ENCODE measurements around the gene HTR3A.
A peak's percentile ranks its signal among the peaks of the same experiment; 100 is the strongest.

HTR3A gene

DNA sequence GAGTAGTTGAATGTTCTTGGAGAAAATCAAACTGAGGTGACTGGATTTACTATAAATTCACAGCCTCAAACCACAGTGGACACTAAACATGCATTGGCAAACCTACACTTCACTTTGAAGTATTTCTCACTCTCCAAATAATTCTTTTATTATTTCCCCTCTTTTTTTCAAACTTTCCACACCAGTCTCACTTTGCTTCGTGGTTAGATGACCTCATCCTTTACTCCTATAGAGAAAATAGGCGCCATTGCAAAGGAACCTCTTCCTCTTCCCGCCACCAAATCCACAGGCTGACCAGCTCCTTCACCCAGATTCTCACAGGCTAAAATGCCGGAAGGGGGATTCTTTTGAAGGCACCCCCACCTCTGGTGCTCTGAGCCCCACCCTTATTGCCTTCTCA is 33.4 kb downstream of the HTR3A start:
- peak; percentile 9 for DNase-seq
- in situ Hi-C loops (cut with MboI; ENCODE audit: low pct_unique_long_range_greater_than_20kb, low sequenced_read_pairs): no loop called here

DNA sequence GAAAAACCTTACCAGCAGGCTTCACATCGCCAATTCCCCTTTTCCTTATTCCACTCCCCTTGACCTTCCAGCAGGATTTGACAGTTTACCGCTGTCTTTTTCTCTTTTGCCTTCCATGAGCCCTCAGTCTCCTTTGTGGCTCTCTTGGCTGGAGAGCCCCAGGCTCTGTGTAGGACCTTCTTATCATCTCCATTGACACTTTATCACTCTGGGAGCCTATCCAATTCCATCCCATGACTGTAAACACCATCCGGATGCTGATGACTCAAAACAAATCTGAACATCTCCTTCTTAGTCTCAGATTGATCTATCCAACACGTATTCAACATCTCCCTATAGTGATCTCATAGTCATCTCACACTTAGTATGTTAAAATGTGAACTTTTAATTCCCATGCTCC is 36.0 kb downstream of the HTR3A start:
- no peak for DNase-seq
- in situ Hi-C loops (cut with MboI; ENCODE audit: low pct_unique_long_range_greater_than_20kb, low sequenced_read_pairs): no loop called here

DNA sequence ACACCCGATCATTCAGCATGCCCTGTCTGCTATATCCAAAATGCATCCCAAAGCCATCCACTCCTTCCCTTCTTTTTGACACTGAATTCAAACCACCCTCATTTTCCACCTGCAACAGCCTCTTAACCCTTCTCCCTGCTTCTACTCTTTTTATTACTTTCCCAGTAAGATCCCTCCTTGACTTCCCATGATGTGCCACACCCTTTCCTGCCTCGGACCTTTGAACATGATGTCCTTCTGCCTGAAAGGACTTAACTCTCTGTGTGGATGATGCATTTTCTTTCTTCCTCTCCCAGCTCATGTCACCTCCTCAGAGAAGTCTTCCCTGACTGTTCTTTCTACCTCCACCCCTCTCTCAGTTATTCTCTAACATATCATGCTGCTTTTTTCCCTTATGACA is 36.5 kb downstream of the HTR3A start:
- no peak for DNase-seq

DNA sequence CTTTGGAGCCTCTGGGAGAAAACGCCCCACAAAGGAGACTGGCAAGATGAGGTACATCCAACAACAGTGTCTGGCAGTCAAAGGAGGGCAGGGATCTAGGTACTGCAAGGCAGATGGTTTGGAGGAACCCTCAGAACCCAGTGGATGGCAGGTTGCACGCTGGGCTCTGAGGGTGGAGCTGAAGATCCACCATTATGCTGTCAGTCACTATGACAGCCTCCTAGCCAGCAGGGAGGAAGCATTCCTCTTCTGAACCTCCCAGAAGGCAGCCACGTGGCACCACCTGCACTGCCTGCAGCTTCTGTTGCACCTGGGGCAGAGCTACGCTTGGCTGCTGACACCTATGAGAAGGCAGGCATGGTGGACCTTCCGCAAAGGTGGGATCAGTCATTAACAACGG is 40.2 kb downstream of the HTR3A start:
- in situ Hi-C loops (cut with MboI; ENCODE audit: low pct_unique_long_range_greater_than_20kb, low sequenced_read_pairs): no loop called here
- no peak for DNase-seq

More for the DNA sequence above, 36.5 kb downstream of the HTR3A start:
- in situ Hi-C loops (cut with MboI; ENCODE audit: low pct_unique_long_range_greater_than_20kb, low sequenced_read_pairs): no loop called here

DNA sequence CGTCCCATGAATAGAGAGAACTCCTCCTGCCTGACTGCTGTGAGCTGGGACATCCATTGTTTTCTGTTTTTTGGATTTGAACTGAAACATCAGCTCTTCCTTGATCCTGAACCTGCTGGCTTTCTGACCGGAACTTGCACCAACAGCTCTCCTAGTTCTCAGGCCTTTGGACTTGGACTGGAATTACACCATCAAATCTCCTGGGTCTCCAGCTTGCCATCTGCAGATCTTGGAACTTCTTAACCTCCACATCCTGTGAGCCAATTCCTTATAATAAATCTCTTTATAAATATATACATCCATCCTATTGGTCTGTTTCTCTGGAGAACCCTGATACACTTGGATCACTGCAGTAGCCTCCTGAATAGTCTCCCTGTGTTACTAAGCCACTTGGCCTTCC is 42.1 kb downstream of the HTR3A start:
- in situ Hi-C loops (cut with MboI; ENCODE audit: low pct_unique_long_range_greater_than_20kb, low sequenced_read_pairs): no loop called here
- DNase-seq: no peak

DNA sequence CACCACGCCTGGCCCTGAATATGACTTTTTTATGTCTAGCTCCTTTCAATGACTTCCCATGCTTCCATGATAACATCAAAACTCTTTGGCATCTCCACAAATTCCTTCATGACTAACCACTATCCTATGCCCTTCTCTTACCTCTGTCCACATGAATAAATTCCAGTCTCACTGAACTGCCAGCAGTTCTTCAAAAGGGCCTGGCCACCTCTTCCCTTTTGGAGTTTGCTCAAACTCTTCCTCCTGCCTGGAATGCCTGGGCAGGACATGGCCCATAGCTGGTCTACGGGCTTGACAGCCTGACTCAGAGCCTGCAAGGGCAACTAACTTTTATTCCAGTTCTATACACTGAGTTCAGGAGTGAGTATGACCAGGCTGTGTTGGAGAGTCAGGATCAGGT is 42.8 kb downstream of the HTR3A start:
- DNase-seq: no peak
- in situ Hi-C loops (cut with MboI; ENCODE audit: low pct_unique_long_range_greater_than_20kb, low sequenced_read_pairs): no loop called here

DNA sequence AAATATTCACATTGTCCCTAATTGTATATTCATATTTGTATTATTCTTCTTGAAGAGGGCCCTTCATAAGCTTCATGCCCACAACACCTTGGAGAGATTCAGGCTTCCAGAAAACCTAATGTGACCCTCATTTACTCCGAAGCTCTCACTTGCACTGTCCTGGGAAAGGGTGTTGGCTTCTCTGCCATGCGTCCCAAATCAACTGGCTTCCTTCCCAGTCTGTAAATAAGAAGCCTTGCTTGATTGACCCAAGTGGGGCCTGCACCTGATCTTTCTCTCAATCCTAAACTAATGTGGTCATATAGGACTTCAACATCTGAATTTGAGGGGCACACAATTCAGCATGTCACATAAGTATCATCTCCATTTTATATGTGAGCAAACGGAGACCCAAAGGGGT is 44.1 kb downstream of the HTR3A start:
- no peak for DNase-seq
- in situ Hi-C loops (cut with MboI; ENCODE audit: low pct_unique_long_range_greater_than_20kb, low sequenced_read_pairs): no loop called here

DNA sequence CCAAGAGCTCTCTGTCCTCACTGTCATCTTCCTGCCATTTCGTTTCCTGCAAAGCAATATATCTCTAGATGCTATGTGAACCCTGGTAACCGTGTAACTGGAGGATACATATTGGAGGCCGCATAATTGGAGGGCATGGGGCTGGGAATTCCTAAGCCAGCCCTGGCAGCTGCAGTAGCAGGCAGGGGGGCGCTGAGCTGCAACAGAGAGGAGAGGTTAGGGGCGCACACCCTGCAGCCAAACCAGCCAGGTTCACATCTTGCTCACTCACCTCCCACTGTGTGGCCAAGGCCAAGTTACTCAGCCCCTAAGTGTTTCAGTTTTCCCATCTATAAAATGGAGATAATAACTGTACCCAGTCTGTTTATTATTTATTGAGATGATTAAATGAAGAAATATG is 44.7 kb downstream of the HTR3A start:
- in situ Hi-C loops (cut with MboI; ENCODE audit: low pct_unique_long_range_greater_than_20kb, low sequenced_read_pairs): no loop called here
- DNase-seq: no peak

DNA sequence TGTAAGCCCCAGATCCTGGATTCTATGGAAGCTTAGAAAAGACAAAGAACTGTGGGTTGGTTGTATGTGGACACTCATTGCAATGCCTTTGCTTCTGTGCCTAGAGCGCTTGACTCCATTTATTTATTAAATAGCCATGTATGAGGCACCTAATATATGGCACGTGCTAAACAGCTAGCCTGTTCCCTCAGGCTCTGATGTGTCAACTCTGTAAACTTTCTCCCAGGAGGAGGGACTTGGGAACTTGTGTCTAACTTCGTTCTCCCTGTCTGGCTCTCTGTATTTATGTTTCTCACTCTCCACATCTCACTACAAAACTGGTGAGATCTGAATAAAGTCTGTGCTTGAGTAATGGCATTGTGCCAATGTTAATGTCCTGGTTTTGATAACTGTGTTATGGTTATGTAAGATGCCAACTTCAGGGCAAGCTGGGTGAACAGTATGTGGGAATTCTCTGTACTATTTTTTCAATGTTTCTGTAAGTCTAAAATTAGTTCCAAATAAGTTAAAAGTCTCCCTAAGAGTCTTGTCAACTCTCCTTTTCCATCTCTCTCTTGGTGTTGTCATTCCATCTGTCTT is 50.5 kb downstream of the HTR3A start:
- in situ Hi-C loops (cut with MboI; ENCODE audit: low pct_unique_long_range_greater_than_20kb, low sequenced_read_pairs): no loop called here

DNA sequence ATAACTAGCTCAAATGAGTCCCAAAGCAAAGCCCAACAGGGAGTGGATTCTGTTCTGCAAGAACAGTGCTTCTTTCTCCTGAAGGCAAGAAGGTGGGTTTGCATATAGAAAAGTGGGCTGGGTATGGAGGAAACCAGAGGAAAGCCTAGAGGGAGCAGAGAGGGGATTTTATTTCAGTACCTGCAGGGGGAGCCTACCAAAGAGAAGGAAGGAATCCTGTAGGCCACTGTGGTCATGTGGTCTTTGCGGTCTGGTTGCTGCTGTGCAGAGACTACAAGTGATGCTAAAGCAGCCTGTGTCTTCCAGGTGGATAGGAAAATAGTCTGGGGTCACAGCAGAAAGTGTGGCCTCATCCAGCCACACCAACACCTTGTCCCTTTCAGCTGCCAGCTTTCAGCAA is 51.4 kb downstream of the HTR3A start:
- peak; percentile 42 for DNase-seq
- in situ Hi-C loops (cut with MboI; ENCODE audit: low pct_unique_long_range_greater_than_20kb, low sequenced_read_pairs): no loop called here

More for the DNA sequence above, 50.5 kb downstream of the HTR3A start:
- no peak for DNase-seq

DNA sequence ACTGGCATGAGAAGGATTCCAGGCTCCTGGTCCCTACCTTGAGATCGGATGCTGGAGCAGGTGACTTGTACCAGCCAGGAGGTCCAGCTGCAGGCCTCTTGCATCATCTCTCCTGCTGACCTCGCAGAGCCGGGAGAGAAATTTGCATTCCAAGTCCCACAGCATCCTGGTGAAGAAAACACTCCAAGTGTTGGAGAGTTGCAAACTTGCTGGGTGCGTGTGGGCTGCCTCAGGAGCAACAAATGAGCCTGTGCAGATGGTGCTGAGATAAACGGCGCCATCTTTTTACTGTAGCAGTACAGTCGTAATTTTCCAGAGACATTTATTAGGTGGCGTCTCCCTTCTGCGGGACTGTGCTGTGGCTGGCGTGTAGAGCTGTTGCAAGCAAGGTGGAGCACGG is 52.5 kb downstream of the HTR3A start:
- in situ Hi-C loops (cut with MboI; ENCODE audit: low pct_unique_long_range_greater_than_20kb, low sequenced_read_pairs): no loop called here
- DNase-seq: no peak

DNA sequence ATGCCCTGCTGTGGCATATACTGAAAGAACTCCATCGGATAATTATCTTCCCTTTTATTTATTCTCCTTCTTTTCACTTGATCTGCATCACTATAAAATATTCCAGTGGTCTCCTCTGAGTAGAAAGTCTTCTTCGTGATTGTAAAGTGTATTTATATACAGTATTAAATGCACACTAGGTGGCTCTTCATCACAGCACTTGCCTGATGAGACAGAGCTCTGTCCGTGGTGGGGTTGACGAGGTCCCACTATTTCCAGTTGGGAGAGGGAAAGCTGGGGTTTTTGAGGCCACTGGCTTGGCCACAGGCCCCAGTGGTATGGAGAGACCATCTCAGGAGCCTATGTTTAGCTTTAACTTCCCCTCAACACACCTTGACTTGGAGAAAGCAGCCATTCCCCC is 53.0 kb downstream of the HTR3A start:
- DNase-seq: no peak
- in situ Hi-C loops (cut with MboI; ENCODE audit: low pct_unique_long_range_greater_than_20kb, low sequenced_read_pairs): no loop called here

DNA sequence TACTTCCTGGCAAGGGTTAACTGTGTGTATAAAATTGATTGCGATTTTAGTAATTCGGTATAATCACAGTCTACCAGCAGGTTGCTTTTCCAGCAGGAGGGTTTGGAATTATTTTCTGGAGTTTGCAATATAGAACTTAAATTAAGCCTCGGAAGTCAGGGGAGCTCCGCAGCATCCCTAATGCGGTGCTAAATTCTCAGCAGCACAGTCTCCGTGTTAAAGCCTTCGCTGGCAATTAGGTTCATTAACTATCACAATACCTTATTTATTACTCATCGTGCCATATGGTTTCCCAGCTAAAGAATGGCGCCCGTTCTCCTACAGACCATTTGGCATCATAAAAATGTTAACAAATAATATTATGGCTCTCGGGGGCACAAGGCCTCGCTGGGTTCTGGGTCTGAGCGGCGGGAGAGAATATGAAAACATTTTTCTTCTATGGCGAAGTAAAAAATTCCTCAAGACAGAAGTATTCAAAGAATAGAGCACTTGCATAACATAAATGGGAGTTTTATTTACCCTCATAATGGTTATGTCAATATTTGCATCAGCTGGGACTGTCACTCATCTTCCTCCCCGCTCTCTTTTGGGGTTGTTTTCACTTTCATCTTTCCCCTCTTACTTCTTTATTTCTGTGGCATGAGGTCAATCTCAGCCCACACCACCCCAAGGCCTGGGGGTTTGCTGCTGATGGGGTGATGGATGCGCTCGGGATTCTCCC is 56.5 kb downstream of the HTR3A start:
- in situ Hi-C loops (cut with MboI; ENCODE audit: low pct_unique_long_range_greater_than_20kb, low sequenced_read_pairs): no loop called here
- no peak for DNase-seq

DNA sequence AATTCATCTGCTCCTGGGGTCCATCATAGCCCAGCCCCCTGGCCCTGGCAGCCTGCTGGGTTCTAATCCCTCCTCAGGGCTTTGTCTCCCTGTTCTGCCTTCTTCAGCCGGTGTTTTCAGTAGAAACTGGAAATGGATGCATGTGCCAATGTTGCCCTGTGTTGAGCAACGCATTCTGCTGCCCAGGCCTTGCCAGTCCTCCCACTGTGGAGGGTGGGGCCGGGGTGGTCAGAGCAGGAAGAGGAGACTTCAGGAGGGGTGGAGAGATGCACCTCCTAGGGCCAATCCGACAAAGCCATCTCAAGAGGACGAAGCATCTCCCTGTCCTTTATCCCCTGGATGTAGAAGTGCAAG is 57.0 kb downstream of the HTR3A start:
- in situ Hi-C loops (cut with MboI; ENCODE audit: low pct_unique_long_range_greater_than_20kb, low sequenced_read_pairs): no loop called here
- no peak for DNase-seq

DNA sequence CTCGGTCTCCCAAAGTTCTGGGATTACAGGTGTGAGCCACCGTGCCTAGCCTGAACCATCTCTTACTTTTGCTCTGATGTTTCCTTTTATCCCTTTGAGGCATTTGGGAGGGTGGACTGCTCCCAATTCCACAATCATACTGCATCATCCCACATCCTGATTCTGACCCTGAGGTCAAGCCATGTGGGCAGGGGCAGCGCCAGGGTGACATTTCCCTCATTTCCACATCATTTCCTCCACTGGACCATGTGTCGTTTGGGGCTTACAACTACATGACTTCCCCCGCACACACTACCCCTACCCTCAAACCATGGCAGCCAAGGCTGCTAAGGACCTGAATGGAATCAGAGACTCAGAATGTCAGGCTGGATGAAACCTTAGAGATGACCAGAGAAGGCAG is 58.2 kb downstream of the HTR3A start:
- in situ Hi-C loops (cut with MboI; ENCODE audit: low pct_unique_long_range_greater_than_20kb, low sequenced_read_pairs): no loop called here

DNA sequence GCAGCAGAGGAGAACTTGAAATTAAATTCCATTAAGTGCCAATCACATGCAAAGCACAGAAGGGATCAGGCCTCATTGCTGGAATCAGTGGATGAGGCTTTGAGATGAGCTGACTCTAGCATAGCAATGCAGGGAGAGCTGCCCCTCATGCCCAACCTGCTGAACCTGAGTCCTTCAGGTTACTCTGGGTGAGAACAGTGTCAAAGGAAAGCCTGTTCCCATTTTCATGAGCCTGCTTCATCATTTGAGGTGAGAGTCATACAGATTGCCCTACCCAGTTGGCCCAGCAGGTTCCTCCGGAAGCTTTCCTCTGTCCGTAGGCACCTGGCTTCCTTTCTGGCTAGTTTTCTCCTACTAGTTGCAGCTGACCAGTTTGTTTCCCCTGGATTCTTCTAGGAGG is 58.7 kb downstream of the HTR3A start:
- no peak for DNase-seq
- in situ Hi-C loops (cut with MboI; ENCODE audit: low pct_unique_long_range_greater_than_20kb, low sequenced_read_pairs): no loop called here

More for the DNA sequence above, 58.2 kb downstream of the HTR3A start:
- DNase-seq: no peak

DNA sequence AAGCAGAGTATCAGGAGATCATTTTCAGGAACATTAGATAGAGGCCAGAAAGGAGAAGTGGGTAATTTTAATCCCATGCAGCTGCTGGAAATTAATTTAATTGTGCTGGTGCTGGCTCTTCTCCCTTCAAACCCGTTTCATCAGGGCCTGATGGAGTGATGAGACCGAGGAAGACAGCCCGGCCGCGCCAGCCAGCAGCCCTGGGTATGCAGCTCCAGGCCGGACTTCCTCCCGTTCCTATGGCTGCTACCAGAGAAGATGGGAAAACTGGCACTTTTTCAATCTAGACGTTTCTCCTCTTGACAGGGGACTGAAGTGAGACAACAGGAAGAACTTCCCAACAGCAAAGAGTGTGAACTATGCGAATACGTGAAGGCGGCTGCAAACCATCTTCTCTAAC is 60.0 kb downstream of the HTR3A start:
- in situ Hi-C loops (cut with MboI; ENCODE audit: low pct_unique_long_range_greater_than_20kb, low sequenced_read_pairs): no loop called here
- no peak for DNase-seq

DNA sequence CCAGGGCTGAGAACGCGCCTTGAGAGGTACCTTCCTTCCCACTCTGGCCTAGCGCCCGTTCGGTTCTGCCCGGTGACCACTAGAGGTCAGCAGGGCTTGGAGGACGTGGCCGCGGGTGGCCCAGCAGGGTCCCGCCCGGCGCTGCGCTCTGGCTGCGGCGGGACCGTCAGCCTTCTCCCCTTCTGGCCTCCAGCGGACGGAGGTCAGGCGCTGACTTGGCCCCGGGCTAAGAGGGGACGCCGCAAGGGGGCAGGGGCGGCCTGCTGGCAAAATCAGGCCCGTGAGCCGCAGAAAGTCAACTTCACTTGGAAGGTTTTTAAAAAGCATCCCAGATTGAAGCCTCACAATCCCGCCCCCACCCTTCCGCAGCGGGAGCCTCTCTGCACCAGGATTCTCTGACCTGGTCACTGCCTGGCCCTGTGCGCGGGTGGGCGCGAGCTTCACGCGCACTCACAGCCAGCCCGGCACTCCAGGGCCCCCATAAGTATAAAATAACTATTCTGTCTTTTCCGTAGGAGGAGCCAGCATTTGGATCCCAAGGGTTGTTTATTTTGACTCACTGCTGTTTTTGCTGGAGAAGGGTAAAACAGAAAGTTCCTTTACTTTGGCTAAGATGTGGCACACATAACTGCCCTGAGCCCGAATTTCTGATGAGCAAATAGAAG is 61.4 kb downstream of the HTR3A start:
- peak; percentile 50 for DNase-seq
- in situ Hi-C loops (cut with MboI; ENCODE audit: low pct_unique_long_range_greater_than_20kb, low sequenced_read_pairs): no loop called here

DNA sequence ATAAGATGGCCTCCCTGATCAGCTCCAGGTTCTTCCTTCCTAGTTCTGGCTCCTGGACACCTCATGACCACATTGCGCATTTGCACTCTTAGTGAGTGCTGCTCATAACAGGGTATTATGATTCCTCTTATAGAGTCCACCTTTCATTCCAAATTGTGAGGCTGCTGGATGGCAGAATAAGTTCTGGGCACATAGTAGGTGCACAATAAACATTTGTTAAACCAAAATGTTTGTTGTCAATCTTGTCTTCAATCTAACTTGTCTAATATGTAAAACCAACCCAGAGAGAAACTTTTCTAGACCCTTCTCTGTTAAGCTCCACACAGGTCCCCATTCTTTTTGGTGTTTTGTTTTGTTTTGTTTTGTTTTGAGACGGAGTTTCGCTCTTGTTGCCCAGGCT is 62.0 kb downstream of the HTR3A start:
- no peak for DNase-seq
- in situ Hi-C loops (cut with MboI; ENCODE audit: low pct_unique_long_range_greater_than_20kb, low sequenced_read_pairs): no loop called here

DNA sequence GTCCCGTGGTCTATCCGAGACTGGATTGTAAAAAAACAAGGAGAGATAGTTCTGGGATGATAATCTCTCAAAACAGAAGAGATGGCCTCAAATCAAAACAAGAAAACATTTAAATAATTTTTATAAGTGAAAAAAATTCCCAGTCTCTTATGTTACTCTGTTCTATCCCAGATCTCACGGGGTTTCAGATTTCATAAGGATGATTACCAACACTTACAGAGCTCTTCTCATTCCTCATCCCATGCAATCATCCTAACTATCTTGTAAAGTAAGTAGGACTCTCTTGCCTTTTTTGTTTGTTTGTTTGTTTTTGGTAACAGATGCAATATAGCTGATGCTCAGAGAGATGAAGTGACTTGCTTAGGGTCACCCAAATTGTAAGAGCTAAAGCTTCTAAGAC is 64.6 kb downstream of the HTR3A start:
- in situ Hi-C loops (cut with MboI; ENCODE audit: low pct_unique_long_range_greater_than_20kb, low sequenced_read_pairs): no loop called here
- DNase-seq: no peak

All from KBM-7 (cell line).